ENCODE results near the gene PREX1. TPM values are rescaled to one million over a fixed set of nuclear protein-coding genes. Genes with fewer than 3 reads are reported as not detected.

The PREX1 gene
- total RNA-seq, 1 experiment from 2014 or later: not detected

- no TSS peak for BruUV-seq (replicated peaks)
- intact Hi-C loops (cut with micrococcal nuclease): no loop called here
- POLR2A ChIA-PET: interaction anchor here (0.7 kb wide), 2 partner anchors 16 to 108 kb away, joined by 3 read pairs; no protein-coding TSS in a partner anchor
- DNase-seq (ENCODE audit: unreplicated experiment): no peak
- TF ChIP-seq CTCF (IDR thresholded peaks at IDR 0.05; ENCODE audit: unreplicated experiment): no peak
- H3K36me3 Mint-ChIP-seq (ENCODE audit: insufficient read depth, unreplicated experiment): no peaks in the 10 kb centered on the region
- no peak overlapping the region for H3K27ac Mint-ChIP-seq (ENCODE audit: low read depth, unreplicated experiment)
- CTCF ChIA-PET: interaction anchor here (0.7 to 2.8 kb wide), 3 partner anchors 38 to 800 kb away, joined by 4 to 14 read pairs (median 10); no protein-coding TSS in a partner anchor
- H3K9me3 Mint-ChIP-seq (ENCODE audit: unreplicated experiment): no peaks in the 10 kb centered on the region
- H3K4me3 Mint-ChIP-seq (ENCODE audit: unreplicated experiment): no peak overlapping the region
- no peaks in the 10 kb centered on the region for H3K27me3 Mint-ChIP-seq (ENCODE audit: insufficient read depth, unreplicated experiment)
- peaks cover 17% of the 10 kb centered on the region for H3K4me1 Mint-ChIP-seq (ENCODE audit: insufficient read depth, unreplicated experiment)
Measured at GRCh38 chr20:48695255-48695654, 132.5 kb downstream of the PREX1 start.

- ChIA-PET CTCF (interaction anchor here (2.8 kb wide), 1 partner anchor 37 kb away, joined by 14 read pairs; no protein-coding TSS in a partner anchor), POLR2A (no interaction called here)
Measured at GRCh38 chr20:48694381-48694865, 133.4 kb downstream of the PREX1 start.

DNA sequence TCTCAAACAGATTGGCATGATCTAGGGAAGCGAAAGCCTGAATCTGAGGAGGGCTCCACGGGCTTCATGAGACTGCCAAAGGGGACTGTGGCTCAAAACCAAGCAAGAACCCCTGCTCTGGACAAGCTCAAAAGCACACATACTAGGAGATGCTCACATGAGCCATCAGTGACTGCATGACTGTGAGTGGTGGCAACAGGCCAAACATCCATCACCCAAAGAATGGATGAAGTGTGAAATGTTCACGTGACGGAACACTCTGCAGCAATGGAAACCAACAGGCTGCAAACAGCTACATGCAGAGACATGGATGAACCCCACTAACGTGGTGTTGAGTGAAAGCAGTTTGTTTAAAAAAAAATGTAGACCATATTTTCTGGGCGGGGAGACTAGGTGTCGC lies 136.3 kb downstream of the PREX1 start:
- TF ChIP-seq CTCF (IDR thresholded peaks at IDR 0.05; ENCODE audit: unreplicated experiment): no peak
- Mint-ChIP-seq H3K4me3 (ENCODE audit: unreplicated experiment) (no peak overlapping the region), H3K4me1 (ENCODE audit: insufficient read depth, unreplicated experiment) (peaks cover 10% of the 10 kb centered on the region), H3K36me3 (ENCODE audit: insufficient read depth, unreplicated experiment) (no peaks in the 10 kb centered on the region), H3K27me3 (ENCODE audit: insufficient read depth, unreplicated experiment) (no peaks in the 10 kb centered on the region), H3K27ac (ENCODE audit: low read depth, unreplicated experiment) (no peak overlapping the region), H3K9me3 (ENCODE audit: unreplicated experiment) (no peaks in the 10 kb centered on the region)
- ChIA-PET POLR2A (no interaction called here), CTCF (interaction anchor here (0.8 kb wide), 1 partner anchor 34 kb away, joined by 4 read pairs; no protein-coding TSS in a partner anchor)
- no TSS peak for BruUV-seq (replicated peaks)
- intact Hi-C loops (cut with micrococcal nuclease): no loop called here
- peak; percentile 12 for DNase-seq (ENCODE audit: unreplicated experiment)

More at GRCh38 chr20:48694381-48694865, 133.4 kb downstream of the PREX1 start:
- H3K36me3 Mint-ChIP-seq (ENCODE audit: insufficient read depth, unreplicated experiment): no peaks in the 10 kb centered on the region
- H3K27me3 Mint-ChIP-seq (ENCODE audit: insufficient read depth, unreplicated experiment): no peaks in the 10 kb centered on the region
- H3K4me3 Mint-ChIP-seq (ENCODE audit: unreplicated experiment): no peak overlapping the region
- peaks cover 17% of the 10 kb centered on the region for H3K4me1 Mint-ChIP-seq (ENCODE audit: insufficient read depth, unreplicated experiment)
- BruUV-seq (replicated peaks): no TSS peak
- DNase-seq (ENCODE audit: unreplicated experiment): no peak
- TF ChIP-seq CTCF (IDR thresholded peaks at IDR 0.05; ENCODE audit: unreplicated experiment): no peak
- H3K9me3 Mint-ChIP-seq (ENCODE audit: unreplicated experiment): no peaks in the 10 kb centered on the region
- H3K27ac Mint-ChIP-seq (ENCODE audit: low read depth, unreplicated experiment): no peak overlapping the region
- intact Hi-C loops (cut with micrococcal nuclease): no loop called here

DNA sequence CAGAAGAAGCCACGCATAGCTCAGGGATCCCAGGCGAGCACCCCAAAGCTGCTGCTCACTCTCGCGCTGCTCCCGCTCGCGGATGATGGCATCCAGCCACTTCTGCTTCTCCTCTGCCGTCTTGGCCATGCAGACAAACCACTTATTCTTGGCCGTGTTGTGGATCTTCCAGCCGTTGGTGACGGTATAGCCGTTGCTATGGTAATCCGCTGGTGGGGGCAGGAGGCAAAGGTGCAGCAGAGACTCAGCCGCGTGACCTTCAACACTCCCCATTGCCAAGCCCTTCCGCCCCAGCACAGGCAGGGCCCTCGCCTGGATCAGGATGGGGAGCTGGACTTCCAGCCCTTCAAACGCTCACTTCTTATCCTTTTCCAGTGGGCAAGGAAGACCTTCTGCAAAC lies 136.9 kb downstream of the PREX1 start:
- ChIA-PET POLR2A (no interaction called here), CTCF (no interaction called here)
- BruUV-seq (replicated peaks): no TSS peak
- no peak for DNase-seq (ENCODE audit: unreplicated experiment)
- Mint-ChIP-seq H3K9me3 (ENCODE audit: unreplicated experiment) (no peaks in the 10 kb centered on the region), H3K27ac (ENCODE audit: low read depth, unreplicated experiment) (no peak overlapping the region), H3K27me3 (ENCODE audit: insufficient read depth, unreplicated experiment) (no peaks in the 10 kb centered on the region), H3K4me3 (ENCODE audit: unreplicated experiment) (no peak overlapping the region), H3K4me1 (ENCODE audit: insufficient read depth, unreplicated experiment) (peaks cover 13% of the 10 kb centered on the region), H3K36me3 (ENCODE audit: insufficient read depth, unreplicated experiment) (no peaks in the 10 kb centered on the region)
- intact Hi-C loops (cut with micrococcal nuclease): no loop called here
- TF ChIP-seq CTCF (IDR thresholded peaks at IDR 0.05; ENCODE audit: unreplicated experiment): no peak
